Breast epithelium (tissue), 4 donors: ENCODE results near the gene IRX6. TPM values are rescaled to one million over a fixed set of nuclear protein-coding genes. Genes with fewer than 3 reads are reported as not detected.

Source experiments
- DNase-seq, 2 donors: peaks; one replicate each; pipeline ENCODE4 v3.0.0-alpha.2; 2019; ENCODE audit warnings: low spot score in 2 of 2
- H3K27ac ChIP-seq, 2 donors: fragments of 200-600 bp; sonication (generic) in 1 of 2; one replicate each; pipeline ENCODE4 v1.5.1; 2016 to 2019; ENCODE audit warnings: mild to moderate bottlenecking in 1 of 2
- H3K27me3 ChIP-seq, 2 donors: fragments of 200-600 bp; sonication (generic) in 1 of 2; one replicate each; pipeline versions ENCODE4 v1.5.1 to v1.6.0; 2017 to 2019; ENCODE audit warnings: control low read depth in 1 of 2, mild to moderate bottlenecking in 1 of 2
- H3K36me3 ChIP-seq: fragments of 200-600 bp; one replicate; pipeline ENCODE4 v1.5.1; 2019
- H3K4me1 ChIP-seq, 2 donors: fragments of 200-600 bp; sonication (generic); one replicate each; pipeline ENCODE4 v1.5.1; 2016 to 2019; ENCODE audit warnings: control low read depth in 1 of 2
- H3K4me3 ChIP-seq, 3 donors: fragments of 200-600 bp; sonication (generic); 1 replicate in 2 of 3; 2 replicates in 1 of 3; pipeline ENCODE4 v1.5.1; 2016 to 2019; ENCODE audit warnings: mild to moderate bottlenecking in 3 of 3, moderate library complexity in 2 of 3
- H3K9me3 ChIP-seq, 2 donors: fragments of 200-600 bp; sonication (generic) in 1 of 2; one replicate each; pipeline ENCODE4 v1.5.1; 2016 to 2019; ENCODE audit warnings: control low read depth in 1 of 2
- CTCF ChIP-seq, 3 donors: fragments of 450-650 bp; IDR thresholded peaks; one replicate each; pipeline ENCODE4 v1.5.1; 2016 to 2017; ENCODE audit warnings: antibody characterized with exemption in 3 of 3, mild to moderate bottlenecking in 3 of 3, moderate library complexity in 3 of 3
- POLR2A ChIP-seq: fragments of 450-650 bp; IDR thresholded peaks from one replicate; pipeline ENCODE4 v1.6.1; 2016; ENCODE audit warnings: antibody characterized with exemption, mild to moderate bottlenecking, moderate library complexity
- POLR2AphosphoS5 ChIP-seq, 3 donors: sonication (generic); formaldehyde crosslinking; IDR thresholded peaks; one replicate each; pipeline ENCODE4 v1.6.1; 2017; ENCODE audit warnings: antibody characterized with exemption in 3 of 3
- intact Hi-C: fragments of 100-400 bp; cut with DNase I; formaldehyde crosslinking; loops from one replicate; pipeline ENCODE4 v1.15.1; 2023; ENCODE audit warnings: low total_unique reads
- total RNA-seq, 3 donors: library from RNA; depleted of rRNA; stranded (reverse); fragments of >200 nt; gene quantifications; one replicate each; pipeline ENCODE4 v1.1.0, GENCODE V29; 2016

Gene IRX6
- total RNA-seq, 3 donors from 2014 or later, result 3.1 to 12.8 (median 3.6) TPM

- H3K4me3 ChIP-seq, result no peak overlapping the region
- no peaks in the 10 kb centered on the region for H3K36me3 ChIP-seq
- no peaks in the 10 kb centered on the region for H3K4me1 ChIP-seq
- H3K9me3 ChIP-seq, result no peaks in the 10 kb centered on the region
- no peak overlapping the region for H3K27ac ChIP-seq
- DNase-seq, result no peak
- no peak for TF ChIP-seq CTCF (IDR thresholded peaks at IDR 0.05)
- no peak for TF ChIP-seq POLR2AphosphoS5 (IDR thresholded peaks at IDR 0.05)
- TF ChIP-seq POLR2A, result no peak
- intact Hi-C loops, result no loop called here
- peaks cover 0 to 4% of the 10 kb centered on the region in 2 donors for H3K27me3 ChIP-seq
Observed at GRCh38 chr16:55297062-55297909, 26.7 kb upstream of the IRX6 start.

GRCh38 chr16:55297910-55298479, 26.0 kb upstream of the IRX6 start:
- no peak for TF ChIP-seq POLR2AphosphoS5 (IDR thresholded peaks at IDR 0.05)
- TF ChIP-seq POLR2A, result no peak
- TF ChIP-seq CTCF (IDR thresholded peaks at IDR 0.05), result no peak
- Histone ChIP-seq H3K4me3 (no peak overlapping the region), H3K27ac (no peak overlapping the region), H3K27me3 (peaks cover 0 to 4% of the 10 kb centered on the region in 2 donors), H3K9me3 (no peaks in the 10 kb centered on the region), H3K36me3 (no peaks in the 10 kb centered on the region), H3K4me1 (no peaks in the 10 kb centered on the region)
- intact Hi-C loops, result no loop called here
- no peak for DNase-seq

- no peak for TF ChIP-seq CTCF (IDR thresholded peaks at IDR 0.05)
- TF ChIP-seq POLR2AphosphoS5 (IDR thresholded peaks at IDR 0.05), result no peak
- no peak for TF ChIP-seq POLR2A
- Histone ChIP-seq H3K27ac (no peak overlapping the region), H3K4me3 (no peak overlapping the region), H3K4me1 (no peaks in the 10 kb centered on the region), H3K27me3 (peaks cover 0 to 4% of the 10 kb centered on the region in 2 donors), H3K9me3 (no peaks in the 10 kb centered on the region), H3K36me3 (no peaks in the 10 kb centered on the region)
- DNase-seq, result no peak
- intact Hi-C loops, result no loop called here
Observed at GRCh38 chr16:55301385-55302008, 22.5 kb upstream of the IRX6 start.

GRCh38 chr16:55302635-55303034, 21.4 kb upstream of the IRX6 start:
- DNase-seq, result no peak
- intact Hi-C loops, result no loop called here
- no peaks in the 10 kb centered on the region for H3K9me3 ChIP-seq
- H3K4me1 ChIP-seq, result no peaks in the 10 kb centered on the region
- no peak overlapping the region for H3K4me3 ChIP-seq
- H3K36me3 ChIP-seq, result no peaks in the 10 kb centered on the region
- H3K27ac ChIP-seq, result no peak overlapping the region
- TF ChIP-seq CTCF (IDR thresholded peaks at IDR 0.05) (no peak), POLR2A (no peak), POLR2AphosphoS5 (IDR thresholded peaks at IDR 0.05) (no peak)
- H3K27me3 ChIP-seq, result peaks cover 0 to 4% of the 10 kb centered on the region in 2 donors

- DNase-seq, result no peak
- H3K27me3 ChIP-seq, result no peaks in the 10 kb centered on the region
- intact Hi-C loops, result no loop called here
- no peaks in the 10 kb centered on the region for H3K9me3 ChIP-seq
- no peaks in the 10 kb centered on the region for H3K4me1 ChIP-seq
- H3K27ac ChIP-seq, result no peak overlapping the region
- H3K36me3 ChIP-seq, result no peaks in the 10 kb centered on the region
- no peak overlapping the region for H3K4me3 ChIP-seq
- no peak for TF ChIP-seq CTCF (IDR thresholded peaks at IDR 0.05)
- TF ChIP-seq POLR2AphosphoS5 (IDR thresholded peaks at IDR 0.05), result no peak
- no peak for TF ChIP-seq POLR2A
Observed at GRCh38 chr16:55308973-55309372, 15.0 kb upstream of the IRX6 start.
